ENCODE data around the gene LMBRD1.
"Not testable (repeated sequence)": the region's sequence is repeated elsewhere in the genome, so short reads cannot be mapped to it uniquely, and the experiment has no call there.

LMBRD1 gene

DNA sequence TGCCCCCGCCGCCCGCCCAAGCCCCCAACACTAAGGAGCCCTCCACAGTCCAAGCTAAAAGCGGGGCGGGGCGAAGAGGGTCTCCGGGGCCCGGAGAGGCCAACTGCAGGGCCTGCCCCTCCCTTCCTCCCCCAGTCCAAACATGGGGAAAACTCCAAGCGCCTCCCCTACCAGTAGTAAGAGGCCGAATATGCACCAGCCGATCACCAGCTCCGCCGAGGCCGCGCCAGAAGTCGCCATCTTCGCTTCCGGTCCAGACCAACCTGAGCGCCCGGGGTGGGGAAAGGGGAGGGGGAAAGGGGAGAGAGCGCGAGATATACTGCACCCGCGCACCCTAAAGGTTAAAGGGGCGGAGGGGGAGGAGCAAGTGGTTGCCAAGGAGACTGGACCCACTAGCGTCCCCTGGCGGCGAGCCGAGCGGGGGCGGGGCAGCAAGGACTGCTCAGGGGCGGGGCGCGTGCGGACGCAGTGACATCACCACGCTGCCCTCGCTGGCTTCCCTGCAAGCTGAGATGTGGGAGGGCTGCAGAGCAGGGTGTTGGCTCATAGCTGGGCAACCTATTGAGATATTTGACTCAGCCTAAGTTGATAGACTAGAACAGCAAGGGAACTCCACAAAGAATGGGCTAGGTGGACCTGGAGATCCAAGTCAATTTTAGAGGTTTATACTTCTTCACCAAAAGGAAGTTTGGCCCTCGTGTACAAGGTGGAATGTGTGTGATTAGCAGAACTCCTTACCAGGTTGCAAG, at the start of gene LMBRD1:
Gene LMBRD1 (minus strand): TSS at position 369 of the 749 bp plus-strand sequence. CDS start 129 bp downstream, at position 240.
- peak; percentile 94 for DNase-seq

- DNase-seq = no peak
These were observed 49.5 kb upstream of the LMBRD1 start for GRCh38 chr6:69846312-69846711.

DNA sequence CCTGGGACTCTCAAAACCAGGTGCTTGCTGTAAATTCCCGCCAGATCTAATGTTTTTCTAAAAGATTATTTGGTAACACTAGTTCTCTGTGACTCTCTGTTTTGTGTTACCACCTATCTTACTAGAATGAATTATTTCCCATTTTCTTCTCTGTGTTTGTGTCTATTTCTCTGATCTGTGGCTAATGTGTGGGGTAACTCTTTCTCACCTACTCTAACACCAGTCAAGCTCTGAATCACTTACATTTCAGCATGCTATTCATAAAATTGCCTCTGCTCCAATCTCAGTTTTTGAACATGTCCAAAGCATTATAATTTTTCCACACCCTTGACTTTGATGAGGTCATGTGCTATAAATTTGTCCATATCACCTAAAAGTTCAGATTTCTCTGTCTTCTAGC, 46.4 kb upstream of the LMBRD1 start:
- no peak for DNase-seq

GRCh38 chr6:69841862-69842261, 45.1 kb upstream of the LMBRD1 start:
- DNase-seq = no peak

GRCh38 chr6:69835414-69836179, 38.8 kb upstream of the LMBRD1 start:
- DNase-seq = peak; percentile 4

DNA sequence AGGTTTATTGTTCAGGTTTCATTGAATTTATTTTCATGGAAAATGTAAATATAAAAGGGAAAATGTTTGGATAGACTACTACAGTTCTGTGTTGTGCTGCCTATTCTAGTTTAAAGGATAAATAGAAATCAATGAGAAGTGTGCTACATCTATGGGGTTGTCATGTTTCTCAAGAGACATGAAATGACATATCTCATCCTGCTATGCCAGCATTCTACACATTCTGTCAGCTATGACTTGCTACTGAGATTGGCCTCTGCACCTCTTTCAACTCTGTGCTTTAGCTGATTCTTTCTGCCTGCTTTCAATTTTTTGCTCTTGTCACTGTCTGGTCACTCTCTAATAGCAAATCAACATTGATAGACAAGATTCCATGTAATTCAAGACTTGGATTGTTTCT, 35.7 kb upstream of the LMBRD1 start:
- DNase-seq = no peak

DNA sequence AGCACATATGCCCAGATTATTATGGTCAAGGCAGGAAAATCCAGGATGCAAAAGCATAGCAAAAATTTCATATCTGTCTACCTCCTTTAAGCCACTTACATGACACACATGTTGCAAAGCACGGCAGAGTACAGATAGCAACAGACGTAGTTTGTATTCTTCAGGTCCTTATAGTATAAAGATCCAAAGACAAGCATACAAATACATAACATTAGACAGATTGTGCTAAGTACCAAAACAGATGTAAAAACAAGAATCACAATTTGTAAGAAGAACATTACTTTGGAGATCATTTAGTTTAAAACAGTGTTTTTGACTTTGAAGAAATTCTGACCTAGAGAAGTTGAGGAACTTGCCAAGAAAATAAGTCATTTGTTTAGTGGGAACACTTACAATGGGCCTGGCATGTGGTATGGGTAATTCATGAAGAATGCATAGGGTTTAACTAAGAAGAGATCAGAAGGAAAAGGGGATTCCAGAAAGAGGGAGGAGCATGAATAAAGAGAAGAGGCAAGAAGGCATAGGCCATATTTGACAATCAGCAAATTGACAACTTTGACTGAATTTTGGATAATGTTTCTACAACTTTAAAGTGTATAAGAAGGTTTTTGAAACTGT, 30.6 kb upstream of the LMBRD1 start:
- DNase-seq = no peak

DNA sequence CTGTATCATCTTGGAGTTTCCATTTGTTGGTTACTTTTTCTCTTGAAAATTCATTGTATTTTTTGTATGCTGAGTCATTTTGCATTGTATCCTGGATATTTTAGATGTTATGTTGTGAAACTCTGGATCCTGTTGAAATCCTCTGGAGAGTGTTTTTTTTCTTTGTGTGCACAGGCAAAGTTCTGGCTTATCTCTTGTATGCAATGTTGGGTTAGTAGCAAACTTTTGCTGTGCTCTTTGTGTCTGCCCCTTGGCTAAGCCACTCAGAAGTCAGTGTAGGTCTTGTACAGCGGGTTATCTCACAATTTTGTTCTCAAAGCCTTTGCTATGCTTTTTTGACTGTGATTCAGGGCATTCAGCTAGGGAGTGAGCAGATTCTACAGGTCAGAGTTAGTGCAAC, 29.1 kb upstream of the LMBRD1 start:
- DNase-seq = no peak

GRCh38 chr6:69824355-69824754, 27.5 kb upstream of the LMBRD1 start:
- not testable (repeated sequence) for DNase-seq

GRCh38 chr6:69820438-69820837, 23.6 kb upstream of the LMBRD1 start:
- DNase-seq = no peak

- no peak for DNase-seq
These were observed 23.2 kb upstream of the LMBRD1 start for GRCh38 chr6:69820018-69820417.

DNA sequence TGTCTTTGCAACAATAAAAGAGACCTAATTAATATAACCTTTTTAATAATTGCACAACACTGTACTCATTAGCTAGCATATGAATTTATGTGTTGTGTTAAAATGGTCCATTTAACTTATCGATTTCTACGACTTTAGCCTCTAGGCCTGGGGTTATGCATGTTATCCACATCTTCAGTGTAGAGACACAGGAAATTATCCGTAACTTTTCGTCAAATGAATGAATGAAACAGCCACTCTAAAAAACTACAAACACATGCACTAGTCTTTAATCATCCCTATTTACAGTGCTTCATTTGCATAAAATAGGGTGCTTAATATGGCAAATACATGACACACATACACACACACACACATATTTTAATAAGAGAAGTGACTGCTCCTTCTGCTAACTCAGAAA, 22.3 kb upstream of the LMBRD1 start:
- no peak for DNase-seq

GRCh38 chr6:69818223-69818930, 21.6 kb upstream of the LMBRD1 start:
- no peak for DNase-seq

DNA sequence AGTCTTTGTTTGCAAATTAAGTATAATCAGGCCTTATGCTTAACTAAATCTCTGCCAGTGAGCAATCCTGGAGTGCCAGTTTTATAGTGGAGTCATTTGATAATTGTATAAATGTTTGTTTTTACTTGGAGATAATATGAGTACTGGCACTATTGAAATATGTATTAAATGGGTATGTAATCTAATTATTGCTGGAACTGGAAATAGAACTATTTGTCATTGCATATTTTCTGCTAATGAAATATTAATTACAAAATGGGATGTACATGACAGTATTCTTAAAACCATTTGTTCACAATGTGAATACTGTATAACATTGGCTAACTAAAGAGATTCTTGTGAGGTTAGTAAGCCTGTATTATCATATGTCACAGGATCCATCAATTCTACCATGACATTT, 20.5 kb upstream of the LMBRD1 start:
- DNase-seq = no peak

DNA sequence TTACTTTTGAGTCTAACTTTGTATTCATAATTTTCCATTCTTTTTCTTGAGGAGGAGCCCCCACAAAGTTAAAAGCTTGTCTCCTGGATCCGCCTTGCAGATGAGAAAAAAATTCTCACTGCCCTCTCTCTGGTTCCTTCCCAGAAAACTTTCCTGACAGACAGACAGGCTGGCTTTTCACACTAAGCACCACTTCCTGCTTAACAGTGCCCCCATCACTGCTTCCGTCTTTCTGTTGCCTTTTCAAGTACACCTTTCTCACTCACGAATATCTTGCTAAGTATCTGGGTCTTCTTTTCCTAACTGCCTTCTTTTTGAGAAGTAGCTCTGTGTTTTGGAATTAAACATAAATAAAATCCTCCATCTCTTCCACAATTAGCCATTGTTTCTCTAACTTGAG, 19.8 kb upstream of the LMBRD1 start:
- no peak for DNase-seq

- DNase-seq = no peak
These were observed 19.2 kb upstream of the LMBRD1 start for GRCh38 chr6:69816026-69816425.

DNA sequence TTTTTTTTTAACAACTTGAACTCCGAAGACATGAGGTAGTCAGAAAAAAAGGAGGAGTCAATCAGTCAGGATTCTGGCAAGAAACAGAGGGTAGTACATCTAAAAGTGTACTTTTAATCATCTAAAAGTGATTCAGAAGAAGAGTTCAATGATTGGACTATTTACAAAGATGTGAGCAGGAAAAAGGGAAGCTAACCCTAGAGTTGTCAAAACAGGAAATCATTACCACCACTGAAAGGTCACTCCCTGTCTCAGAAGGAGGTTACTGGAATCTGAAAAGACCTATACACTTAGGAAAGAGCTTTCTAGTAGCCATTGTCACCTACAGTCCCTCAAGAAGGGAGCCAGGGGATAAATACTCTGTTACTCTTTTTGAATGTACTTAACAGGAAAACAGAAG, 16.7 kb upstream of the LMBRD1 start:
- DNase-seq = no peak

- no peak for DNase-seq
These were observed 16.1 kb upstream of the LMBRD1 start for GRCh38 chr6:69812746-69813427.

- no peak for DNase-seq
These were observed 6.2 kb upstream of the LMBRD1 start for GRCh38 chr6:69802995-69803394.

- no peak for DNase-seq
These were observed 4.9 kb upstream of the LMBRD1 start for GRCh38 chr6:69801711-69802110.

DNA sequence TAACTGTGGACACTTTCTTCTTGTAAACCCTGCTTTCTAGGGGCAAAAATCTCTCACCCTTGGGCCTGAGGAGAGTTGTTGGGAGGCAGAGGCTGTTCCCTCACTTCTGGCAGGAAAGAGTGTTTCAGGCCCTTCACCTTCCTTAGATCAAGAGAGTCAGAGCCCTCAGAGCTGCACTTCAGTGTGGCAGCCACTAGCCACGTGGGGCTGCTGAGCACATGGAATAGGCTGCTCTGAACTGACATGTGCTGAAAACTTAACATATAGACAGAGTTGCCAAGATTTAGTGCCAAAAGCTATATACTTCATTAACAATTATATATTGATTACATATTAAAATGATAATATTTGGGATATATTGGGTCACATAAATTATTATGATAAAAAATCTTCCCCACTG, 4.4 kb upstream of the LMBRD1 start:
- no peak for DNase-seq

- DNase-seq = not testable (repeated sequence)
These were observed 2.0 kb upstream of the LMBRD1 start for GRCh38 chr6:69798796-69799195.
